Kidney glomerular epithelial cell (primary cell): ENCODE measurements around the gene NDFIP1.

Experiments used
- DNase-seq: peaks from one replicate; lab custom pipeline; 2025; lab: John Stamatoyannopoulos, UW

NDFIP1 gene

GRCh38 chr5:142091922-142092321 lies 16.7 kb upstream of the NDFIP1 start:
- no peak for DNase-seq

DNA sequence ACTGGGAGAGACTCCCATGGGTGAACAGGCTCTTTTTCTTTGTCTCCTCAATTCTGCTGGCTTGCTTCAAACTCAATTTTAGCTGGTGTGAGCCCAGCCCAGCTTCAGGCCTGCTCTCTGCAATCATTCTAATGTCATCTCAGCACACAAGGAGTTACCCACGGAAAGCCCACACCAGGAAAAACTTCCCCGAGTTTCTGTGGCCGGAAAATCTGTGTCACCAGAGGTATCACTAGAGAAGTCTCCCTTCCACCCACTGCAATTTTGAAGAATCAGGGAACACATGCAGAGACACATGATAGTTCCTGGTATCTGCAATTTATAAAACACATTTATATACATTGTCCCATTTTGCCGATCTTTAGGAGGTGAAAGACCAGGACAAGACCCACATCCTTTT lies 13.5 kb upstream of the NDFIP1 start:
- DNase-seq, result no peak

- no peak for DNase-seq
Measured at GRCh38 chr5:142095651-142096330, 12.8 kb upstream of the NDFIP1 start.

DNA sequence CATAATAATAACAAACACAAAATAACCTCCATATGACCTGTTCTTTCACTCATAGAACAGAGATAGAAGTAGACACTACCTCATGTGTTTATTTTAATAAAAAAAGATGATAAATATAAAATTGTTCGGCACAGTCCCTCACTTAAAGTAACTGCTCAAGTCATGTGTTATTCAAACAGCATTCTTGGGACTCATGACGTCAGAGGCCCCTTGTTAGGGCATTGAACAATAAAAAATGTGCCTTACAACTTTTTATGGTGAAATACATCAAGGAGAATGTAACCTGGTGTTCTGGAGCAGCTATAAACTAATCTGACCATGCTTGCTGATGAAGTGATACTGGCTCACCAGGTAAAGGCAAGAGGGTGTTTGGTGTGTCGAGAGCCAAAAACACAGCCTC lies 12.2 kb upstream of the NDFIP1 start:
- no peak for DNase-seq

GRCh38 chr5:142097681-142098080 lies 10.9 kb upstream of the NDFIP1 start:
- DNase-seq, result no peak

DNA sequence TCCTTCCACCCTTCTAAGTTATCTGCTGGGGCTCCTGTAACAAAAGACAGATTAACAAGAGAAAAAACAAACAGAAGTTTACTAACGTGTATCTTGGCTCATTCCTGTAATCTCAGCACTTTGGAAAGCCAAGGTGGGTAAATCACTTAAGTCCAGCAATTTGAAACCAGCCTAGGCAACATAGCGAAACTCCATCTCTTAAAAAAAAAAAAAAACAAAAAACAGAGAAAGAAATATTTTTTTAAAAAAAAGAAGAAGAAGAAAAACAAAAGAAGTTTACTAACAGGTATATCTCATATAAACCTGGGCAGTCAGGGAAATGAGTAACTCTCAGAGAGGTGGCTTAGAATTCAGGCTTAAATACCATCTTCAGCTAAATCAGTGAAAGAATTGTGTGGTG lies 10.3 kb upstream of the NDFIP1 start:
- no peak for DNase-seq

- DNase-seq, result no peak
Measured at GRCh38 chr5:142098931-142099330, 9.6 kb upstream of the NDFIP1 start.

GRCh38 chr5:142100307-142100706 lies 8.3 kb upstream of the NDFIP1 start:
- DNase-seq, result no peak

DNA sequence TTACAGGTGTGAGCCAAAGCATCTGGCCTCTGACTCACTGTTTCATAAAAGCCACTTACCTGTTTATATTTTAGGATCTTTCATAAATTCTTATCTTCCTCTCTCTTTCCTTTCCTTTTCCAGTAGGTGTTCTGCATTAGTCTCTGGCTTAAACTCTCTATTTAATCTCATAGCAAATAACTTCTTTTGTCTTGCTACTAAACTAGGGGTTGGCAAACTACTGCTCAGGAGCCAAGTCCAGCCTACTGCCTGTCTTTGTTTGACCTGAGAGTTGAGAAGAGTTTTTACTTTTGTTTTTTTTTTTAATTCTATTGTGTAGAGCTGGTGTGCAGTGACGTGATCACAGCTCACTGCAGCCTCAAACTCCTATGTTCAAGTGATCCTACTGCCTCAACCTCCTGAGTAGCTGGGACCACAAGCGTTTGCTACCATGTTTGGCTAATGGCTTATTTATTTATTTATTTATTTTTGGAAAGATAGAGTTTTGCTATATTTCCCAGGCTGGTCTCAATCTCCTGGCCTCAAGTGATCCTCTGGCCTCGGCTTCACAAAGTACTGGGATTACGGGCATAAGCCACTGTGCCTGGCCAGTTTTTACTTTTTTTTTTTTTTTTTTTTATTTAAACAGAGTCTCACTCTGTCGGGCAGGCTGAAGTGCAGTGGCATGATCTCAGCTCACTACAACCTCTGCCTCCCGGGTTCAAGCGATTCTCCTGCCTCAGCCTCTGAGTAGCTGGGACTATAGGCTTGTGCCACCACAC lies 5.4 kb upstream of the NDFIP1 start:
- DNase-seq, result no peak

GRCh38 chr5:142104491-142104890 lies 4.1 kb upstream of the NDFIP1 start:
- DNase-seq, result no peak

DNA sequence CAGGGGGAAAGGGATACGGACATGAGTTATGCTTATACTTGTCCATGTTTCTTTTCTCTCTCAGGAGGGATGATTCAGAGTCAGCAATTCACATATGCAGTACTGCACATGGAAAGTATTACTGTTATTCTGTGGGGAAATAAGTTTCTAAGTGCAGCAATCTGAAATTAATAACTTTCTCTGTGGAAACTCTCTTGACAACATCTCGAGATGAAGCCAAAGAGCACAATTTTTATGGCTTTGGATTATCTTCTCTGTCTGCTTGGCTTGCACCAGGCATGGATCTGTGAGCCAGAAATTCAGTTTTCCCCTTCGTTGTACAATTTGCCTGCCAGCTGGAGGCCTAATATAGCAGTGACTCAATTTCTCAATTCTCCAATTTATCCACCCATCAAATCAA lies 2.5 kb upstream of the NDFIP1 start:
- DNase-seq, result no peak

DNA sequence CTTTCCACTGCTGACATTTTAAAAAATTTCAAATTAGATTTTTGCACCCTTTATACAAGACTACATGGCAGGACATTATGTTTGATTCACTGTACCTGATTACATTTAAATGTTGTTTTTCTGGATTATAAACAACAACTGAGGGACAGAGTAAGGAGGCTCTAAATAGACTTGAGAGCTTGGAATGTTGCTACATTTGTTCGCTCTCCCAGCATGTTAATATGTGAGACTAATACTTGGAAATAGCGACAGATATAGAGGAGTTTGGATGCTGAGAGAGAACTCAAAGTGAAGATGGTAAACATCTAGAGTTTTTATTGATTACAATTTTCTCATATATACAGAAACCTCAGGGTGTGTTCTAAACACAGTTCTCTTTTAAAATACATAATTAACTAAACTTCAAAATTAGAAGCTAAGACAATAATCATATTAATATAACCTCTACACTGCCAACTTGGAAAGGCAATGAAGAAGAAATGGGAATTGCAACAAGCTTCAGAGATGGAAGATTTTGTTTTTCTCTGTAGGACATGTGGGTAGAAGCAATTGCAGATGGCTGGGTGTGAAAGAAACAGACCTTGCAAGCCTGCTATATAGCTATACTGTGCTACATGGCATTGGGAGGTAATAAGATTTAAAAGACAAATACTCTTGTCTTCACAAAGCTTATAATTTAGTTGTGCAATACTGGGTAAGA lies 1.4 kb upstream of the NDFIP1 start:
- no peak for DNase-seq

DNA sequence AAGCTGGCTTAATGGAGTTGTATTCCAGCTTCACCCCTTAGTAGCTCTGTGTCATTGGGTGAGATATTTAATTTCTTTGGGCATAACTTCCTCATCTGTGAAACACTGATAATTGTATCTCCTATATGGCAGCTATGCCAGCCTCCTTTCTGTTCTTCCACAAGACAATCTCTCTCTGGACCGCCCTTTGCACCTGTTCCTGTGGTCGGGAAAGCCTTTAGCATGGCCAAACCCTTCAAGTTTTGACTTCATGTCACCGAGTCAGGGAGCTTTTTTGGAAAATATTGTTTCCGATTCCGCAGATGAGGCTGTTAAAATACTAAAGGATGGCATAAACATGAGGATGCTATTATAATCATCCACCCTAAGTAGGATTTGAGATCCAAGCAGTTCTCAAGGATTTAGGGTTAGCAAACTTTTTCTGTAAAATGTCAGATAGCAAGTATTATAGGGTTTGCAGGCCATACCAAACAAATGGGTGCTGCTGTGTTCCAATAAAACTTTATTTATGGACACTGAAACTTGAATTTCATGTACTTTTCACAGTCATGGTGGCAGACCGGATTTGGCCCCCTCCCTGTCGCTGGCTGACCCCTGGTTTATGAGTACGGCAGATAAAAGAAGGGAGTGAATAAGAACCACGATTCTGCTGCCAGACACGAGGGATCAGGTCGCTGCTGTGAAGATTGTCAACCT lies 695 bp upstream of the NDFIP1 start:
- no peak for DNase-seq

DNA sequence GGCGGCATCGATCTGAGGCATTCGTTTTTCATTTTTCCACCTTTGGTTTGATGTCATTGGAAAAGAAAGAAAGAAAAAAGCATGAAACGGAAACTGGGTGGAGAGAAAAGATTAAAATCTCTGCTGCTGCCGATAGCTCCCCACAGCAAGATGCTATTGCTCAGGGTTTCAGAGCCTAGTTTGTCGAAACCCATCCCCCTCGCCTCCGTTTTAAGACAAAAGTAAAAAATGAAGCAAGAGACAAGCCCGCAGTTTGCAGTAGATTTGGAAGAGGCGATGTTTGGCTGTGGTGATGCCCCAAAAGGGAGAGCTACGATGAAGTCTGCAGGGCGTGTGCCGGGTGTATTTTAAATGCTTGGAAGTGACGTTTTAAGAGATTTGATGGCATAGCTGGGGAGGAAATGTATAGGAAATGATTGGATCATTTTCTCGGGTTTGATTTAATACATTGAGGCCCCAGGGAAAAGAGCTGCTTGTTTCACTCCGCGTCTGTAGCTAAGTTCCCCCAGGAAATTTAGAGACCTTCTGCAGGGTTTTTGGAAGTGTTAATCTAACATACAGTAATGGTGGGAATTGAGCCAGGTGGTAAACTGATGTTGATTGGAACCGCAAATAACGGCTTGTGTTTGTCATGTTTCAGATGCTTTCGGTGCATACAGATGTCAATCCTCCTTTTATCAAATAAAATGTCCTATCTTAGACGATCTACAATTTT lies 909 bp downstream of the NDFIP1 start:
- no peak for DNase-seq

GRCh38 chr5:142110046-142110531 lies 1.5 kb downstream of the NDFIP1 start:
- DNase-seq, result no peak

DNA sequence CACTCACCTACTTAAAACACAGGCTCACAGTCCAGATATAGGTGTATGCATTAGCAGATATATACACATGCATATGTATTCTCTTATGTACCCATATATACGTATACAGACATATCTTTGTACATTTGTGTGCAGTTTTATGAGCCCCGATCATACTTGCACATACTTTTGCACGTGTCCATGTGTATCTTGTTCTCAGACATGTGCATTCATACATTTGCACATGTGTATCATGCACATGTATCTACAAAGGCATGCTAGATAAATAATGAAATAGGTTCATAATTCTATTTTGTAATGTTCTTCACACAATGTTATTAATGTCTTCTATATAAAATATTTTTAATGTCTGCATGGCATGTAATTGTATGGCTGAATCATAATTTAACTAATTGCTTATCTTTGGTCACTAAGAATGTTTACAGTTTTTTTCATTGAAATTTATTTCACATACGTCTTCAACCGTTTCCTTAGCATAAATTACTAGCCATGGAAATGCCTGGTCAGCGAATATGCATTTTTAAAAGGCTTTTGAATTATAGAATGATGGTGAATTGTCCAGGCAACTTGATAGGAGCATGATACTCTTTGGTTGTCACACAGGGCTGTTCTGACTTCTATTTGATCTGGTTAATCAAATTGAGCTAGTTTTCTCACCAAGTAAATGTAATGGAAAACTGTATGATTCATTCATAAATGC lies 2.6 kb downstream of the NDFIP1 start:
- DNase-seq, result no peak

- no peak for DNase-seq
Measured at GRCh38 chr5:142114687-142115086, 6.1 kb downstream of the NDFIP1 start.

DNA sequence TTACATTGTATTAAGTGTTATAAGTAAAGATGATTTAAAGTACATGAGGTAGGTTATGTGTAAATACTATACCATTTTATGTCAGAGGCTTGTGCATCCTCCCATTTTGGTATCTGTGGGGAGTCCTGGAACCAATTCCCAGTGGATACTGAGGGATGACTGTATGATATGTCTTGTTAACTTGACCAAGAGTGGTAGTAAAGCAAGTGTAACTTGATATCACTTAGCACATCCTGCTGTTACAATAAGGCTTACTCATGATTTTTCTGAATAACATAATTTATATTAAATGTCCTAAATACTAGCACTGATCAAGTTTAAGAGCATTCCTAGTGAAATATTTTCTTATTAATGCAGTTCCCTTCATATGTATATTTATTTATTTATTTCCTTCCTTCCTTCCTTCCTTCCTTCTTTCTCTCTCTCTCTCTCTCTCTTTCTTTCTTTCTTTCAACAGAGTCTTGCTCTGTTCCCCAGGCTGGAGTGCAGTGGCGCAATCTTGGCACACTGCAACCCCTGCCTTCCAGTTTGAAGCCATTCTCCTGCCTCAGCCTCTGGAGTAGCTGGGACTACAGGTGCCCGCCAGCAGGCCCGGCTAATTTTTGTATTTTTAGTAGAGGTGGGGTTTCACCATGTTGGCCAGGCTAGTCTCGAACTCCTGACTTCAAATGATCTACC lies 7.5 kb downstream of the NDFIP1 start:
- DNase-seq, result no peak

- DNase-seq, result no peak
Measured at GRCh38 chr5:142117579-142118151, 9.1 kb downstream of the NDFIP1 start.

- DNase-seq, result no peak
Measured at GRCh38 chr5:142118155-142118686, 9.6 kb downstream of the NDFIP1 start.
